Measurements from ENCODE around the gene ATAD3C. TPM values are rescaled to one million over a fixed set of nuclear protein-coding genes. Genes with fewer than 3 reads are reported as not detected.
"Not testable (repeated sequence)": the region's sequence is repeated elsewhere in the genome, so short reads cannot be mapped to it uniquely, and the experiment has no call there.

The ATAD3C gene
- total RNA-seq, 1 experiment from 2014 or later = 10.6 TPM

- BruUV-seq (replicated peaks); ATAC-seq; H3K27ac ChIP-seq (ENCODE audit: low read length); POLR2A ChIA-PET; H3K36me3 ChIP-seq (ENCODE audit: control insufficient read depth, insufficient read depth, low read length); H3K4me1 ChIP-seq (ENCODE audit: control insufficient read depth, insufficient read depth, low read length); H3K9me3 ChIP-seq (ENCODE audit: control insufficient read depth, insufficient read depth, low read depth, low read length); H3K4me3 ChIP-seq (ENCODE audit: low read depth in 2 of 2, low read length in 2 of 2); in situ Hi-C loops (cut with HindIII; ENCODE audit: low pct_unique_long_range_greater_than_20kb, low sequenced_read_pairs); intact Hi-C loops (cut with micrococcal nuclease; ENCODE audit: unreplicated experiment); H3K27me3 ChIP-seq (ENCODE audit: control insufficient read depth, insufficient read depth, low read length); DNase-seq (ENCODE audit: low read depth, low spot score): not testable (repeated sequence)
- CTCF ChIA-PET = interaction anchor here (0.7 kb wide), 1 partner anchor 11 kb away, joined by 3 read pairs; no protein-coding TSS in a partner anchor
These were observed 44.8 kb downstream of the ATAD3C start for GRCh38 chr1:1494311-1494710.

GRCh38 chr1:1495461-1495975, 46.0 kb downstream of the ATAD3C start:
- ATAC-seq; intact Hi-C loops (cut with micrococcal nuclease; ENCODE audit: unreplicated experiment); BruUV-seq (replicated peaks); H3K9me3 ChIP-seq (ENCODE audit: control insufficient read depth, insufficient read depth, low read depth, low read length); H3K27ac ChIP-seq (ENCODE audit: low read length); H3K4me1 ChIP-seq (ENCODE audit: control insufficient read depth, insufficient read depth, low read length); DNase-seq (ENCODE audit: low read depth, low spot score); H3K4me3 ChIP-seq (ENCODE audit: low read depth in 2 of 2, low read length in 2 of 2); H3K27me3 ChIP-seq (ENCODE audit: control insufficient read depth, insufficient read depth, low read length); CTCF ChIA-PET; POLR2A ChIA-PET; in situ Hi-C loops (cut with HindIII; ENCODE audit: low pct_unique_long_range_greater_than_20kb, low sequenced_read_pairs); H3K36me3 ChIP-seq (ENCODE audit: control insufficient read depth, insufficient read depth, low read length): not testable (repeated sequence)

- CTCF ChIA-PET = interaction anchor here (0.6 to 1.4 kb wide), 3 partner anchors 60 to 84 kb away, joined by 3 to 7 read pairs (median 5); no protein-coding TSS in a partner anchor
- peak; percentile 90 for TF ChIP-seq CTCF (IDR thresholded peaks at IDR 0.05)
- POLR2A ChIA-PET = interaction anchor here (0.7 to 1.0 kb wide), 3 partner anchors 27 to 156 kb away, joined by 3 to 4 read pairs (median 3); partner anchors contain the start of gene DVL1
- DNase-seq (ENCODE audit: low read depth, low spot score) (peak; percentile 53), ATAC-seq (peak; percentile 81)
- BruUV-seq (replicated peaks); H3K9me3 ChIP-seq (ENCODE audit: control insufficient read depth, insufficient read depth, low read depth, low read length); intact Hi-C loops (cut with micrococcal nuclease; ENCODE audit: unreplicated experiment); H3K27me3 ChIP-seq (ENCODE audit: control insufficient read depth, insufficient read depth, low read length); H3K4me1 ChIP-seq (ENCODE audit: control insufficient read depth, insufficient read depth, low read length); in situ Hi-C loops (cut with HindIII; ENCODE audit: low pct_unique_long_range_greater_than_20kb, low sequenced_read_pairs); H3K36me3 ChIP-seq (ENCODE audit: control insufficient read depth, insufficient read depth, low read length): not testable (repeated sequence)
- Histone ChIP-seq H3K4me3 (ENCODE audit: low read depth in 2 of 2, low read length in 2 of 2) (peak overlapping the region in 1 of 2 experiments; percentile 30; a peak in 2 of 4 replicates), H3K27ac (ENCODE audit: low read length) (peak overlapping the region; percentile 54; the same call in 1 of the 2 replicates)
These were observed 55.4 kb downstream of the ATAD3C start for GRCh38 chr1:1504777-1505365.

- H3K9me3 ChIP-seq (ENCODE audit: control insufficient read depth, insufficient read depth, low read depth, low read length); H3K27me3 ChIP-seq (ENCODE audit: control insufficient read depth, insufficient read depth, low read length); BruUV-seq (replicated peaks); H3K4me1 ChIP-seq (ENCODE audit: control insufficient read depth, insufficient read depth, low read length); H3K36me3 ChIP-seq (ENCODE audit: control insufficient read depth, insufficient read depth, low read length); in situ Hi-C loops (cut with HindIII; ENCODE audit: low pct_unique_long_range_greater_than_20kb, low sequenced_read_pairs); intact Hi-C loops (cut with micrococcal nuclease; ENCODE audit: unreplicated experiment); DNase-seq (ENCODE audit: low read depth, low spot score): not testable (repeated sequence)
- Histone ChIP-seq H3K4me3 (ENCODE audit: low read depth in 2 of 2, low read length in 2 of 2) (peak overlapping the region in 1 of 2 experiments; percentile 30; a peak in 2 of 4 replicates), H3K27ac (ENCODE audit: low read length) (peak overlapping the region; percentile 54; the same call in 1 of the 2 replicates)
- CTCF ChIA-PET = interaction anchor here (0.5 to 1.4 kb wide), 7 partner anchors 11 to 136 kb away, joined by 3 to 8 read pairs (median 4); no protein-coding TSS in a partner anchor
- TF ChIP-seq CTCF (IDR thresholded peaks at IDR 0.05) = peak; percentile 66
- POLR2A ChIA-PET = interaction anchor here (1.0 kb wide), 1 partner anchor 74 kb away, joined by 3 read pairs; no protein-coding TSS in a partner anchor
- ATAC-seq = peak; percentile 84
These were observed 55.9 kb downstream of the ATAD3C start for GRCh38 chr1:1505366-1505798.

GRCh38 chr1:1505801-1506200, 56.3 kb downstream of the ATAD3C start:
- H3K36me3 ChIP-seq (ENCODE audit: control insufficient read depth, insufficient read depth, low read length); POLR2A ChIA-PET; DNase-seq (ENCODE audit: low read depth, low spot score); BruUV-seq (replicated peaks); in situ Hi-C loops (cut with HindIII; ENCODE audit: low pct_unique_long_range_greater_than_20kb, low sequenced_read_pairs); intact Hi-C loops (cut with micrococcal nuclease; ENCODE audit: unreplicated experiment); H3K9me3 ChIP-seq (ENCODE audit: control insufficient read depth, insufficient read depth, low read depth, low read length); H3K4me1 ChIP-seq (ENCODE audit: control insufficient read depth, insufficient read depth, low read length); ATAC-seq; H3K4me3 ChIP-seq (ENCODE audit: low read depth in 2 of 2, low read length in 2 of 2); H3K27me3 ChIP-seq (ENCODE audit: control insufficient read depth, insufficient read depth, low read length): not testable (repeated sequence)
- CTCF ChIA-PET = interaction anchor here (0.5 to 1.4 kb wide), 6 partner anchors 12 to 136 kb away, joined by 3 to 8 read pairs (median 4); no protein-coding TSS in a partner anchor
- H3K27ac ChIP-seq (ENCODE audit: low read length) = peak overlapping the region; percentile 49; the same call in 1 of the 2 replicates

Data from Panc1 (cell line).